DOHH2 (cell line): ENCODE measurements around the gene TTC12.

Source experiments
- H3F3A ChIP-seq: fragments of 200-600 bp; sonication (generic), shearing (Covaris generic); 2 replicates; pipeline ENCODE4 v1.6.0; 2016; ENCODE audit warnings: antibody characterized with exemption, mild to moderate bottlenecking; ENCODE audit not compliant: control insufficient read depth, insufficient read depth
- H3K27ac ChIP-seq: fragments of 200-600 bp; sonication (generic); 2 replicates; pipeline ENCODE4 v1.5.1; 2014; ENCODE audit warnings: low read depth, mild to moderate bottlenecking, low read length, moderate library complexity
- H3K27me3 ChIP-seq: fragments of 200-600 bp; sonication (generic); 2 replicates; pipeline ENCODE4 v1.6.1; 2014; ENCODE audit warnings: mild to moderate bottlenecking, low read length, mixed read lengths; ENCODE audit not compliant: control insufficient read depth
- H3K36me3 ChIP-seq: fragments of 200-600 bp; sonication (generic); 2 replicates; pipeline ENCODE4 v1.6.1; 2014; ENCODE audit warnings: mild to moderate bottlenecking, low read length, moderate library complexity, mixed read lengths; ENCODE audit not compliant: control insufficient read depth
- H3K4me1 ChIP-seq: fragments of 200-600 bp; sonication (generic); 2 replicates; pipeline ENCODE4 v1.6.1; 2014; ENCODE audit warnings: mild to moderate bottlenecking, low read length, mixed read lengths; ENCODE audit not compliant: control insufficient read depth
- H3K4me2 ChIP-seq: fragments of 200-600 bp; sonication (generic); 2 replicates; pipeline ENCODE4 v1.6.0; 2014; ENCODE audit warnings: mild to moderate bottlenecking, low read length, moderate library complexity
- H3K4me3 ChIP-seq: fragments of 200-600 bp; sonication (generic); 2 replicates; pipeline ENCODE4 v1.5.1; 2014; ENCODE audit warnings: mild to moderate bottlenecking, low read length, mixed read lengths
- H3K79me2 ChIP-seq: fragments of 200-600 bp; sonication (generic); 2 replicates; pipeline ENCODE4 v1.6.1; 2014; ENCODE audit warnings: mild to moderate bottlenecking, low read length, mixed read lengths; ENCODE audit not compliant: control insufficient read depth
- H3K9me2 ChIP-seq: fragments of 200-600 bp; sonication (generic); replicated peaks from 2 replicates; pipeline ENCODE4 v1.6.1; 2014; ENCODE audit warnings: mild to moderate bottlenecking, low read length, mixed read lengths; ENCODE audit not compliant: control insufficient read depth
- H3K9me3 ChIP-seq: fragments of 200-600 bp; sonication (generic); 2 replicates; pipeline ENCODE4 v1.6.1; 2014; ENCODE audit warnings: antibody characterized with exemption, low read length, mixed read lengths; ENCODE audit not compliant: control insufficient read depth, insufficient read depth
- H4K20me1 ChIP-seq: fragments of 200-600 bp; sonication (generic); 2 replicates; pipeline ENCODE4 v1.6.0; 2014; ENCODE audit warnings: low read depth, mild to moderate bottlenecking, antibody characterized with exemption, low read length, moderate library complexity; ENCODE audit not compliant: control insufficient read depth, insufficient read depth
- EZH2phosphoT487 ChIP-seq: fragments of 200-600 bp; sonication (generic); IDR thresholded peaks from 2 replicates; pipeline ENCODE4 v1.6.1; 2017; ENCODE audit warnings: borderline replicate concordance, mild to moderate bottlenecking, antibody characterized with exemption, low read length, moderate library complexity, mixed read lengths
- TF ChIP-seq, protein P1 (sequence below): fragments of 200-600 bp; sonication (generic); IDR thresholded peaks from one replicate; pipeline ENCODE4 v1.5.1; 2014; ENCODE audit warnings: antibody characterized with exemption, mild to moderate bottlenecking, low read depth, low read length; ENCODE audit not compliant: poor library complexity, severe bottlenecking

Gene TTC12

DNA sequence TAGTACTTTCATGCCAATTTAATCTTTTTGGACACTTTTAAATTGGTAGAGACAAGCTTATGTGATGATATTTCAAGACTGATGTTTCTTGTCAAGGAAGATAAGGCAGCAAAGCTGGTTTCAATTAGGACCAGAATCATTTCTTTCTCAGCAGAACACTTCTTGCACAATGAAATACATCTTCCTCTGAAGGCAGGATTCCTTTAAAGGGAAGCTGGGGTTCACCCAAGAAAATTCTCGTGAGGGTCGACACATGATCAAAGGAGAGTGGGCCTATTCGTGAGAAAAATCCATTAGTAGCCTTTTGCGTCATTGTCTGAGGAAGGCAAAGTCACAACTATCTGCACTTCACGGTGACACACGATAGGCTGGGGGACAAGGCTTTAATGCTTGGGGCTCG, 17.6 kb downstream of the TTC12 start:
- no peaks in the 10 kb centered on the region for H3K79me2 ChIP-seq
- no peaks in the 10 kb centered on the region for H3K4me1 ChIP-seq
- no peak overlapping the region for H3K27ac ChIP-seq
- H4K20me1 ChIP-seq: no peaks in the 10 kb centered on the region
- no peaks in the 10 kb centered on the region for H3K9me3 ChIP-seq
- H3K4me2 ChIP-seq: no peak overlapping the region
- H3K36me3 ChIP-seq: no peaks in the 10 kb centered on the region
- no peaks in the 10 kb centered on the region for H3K27me3 ChIP-seq
- TF ChIP-seq, protein P1, sequence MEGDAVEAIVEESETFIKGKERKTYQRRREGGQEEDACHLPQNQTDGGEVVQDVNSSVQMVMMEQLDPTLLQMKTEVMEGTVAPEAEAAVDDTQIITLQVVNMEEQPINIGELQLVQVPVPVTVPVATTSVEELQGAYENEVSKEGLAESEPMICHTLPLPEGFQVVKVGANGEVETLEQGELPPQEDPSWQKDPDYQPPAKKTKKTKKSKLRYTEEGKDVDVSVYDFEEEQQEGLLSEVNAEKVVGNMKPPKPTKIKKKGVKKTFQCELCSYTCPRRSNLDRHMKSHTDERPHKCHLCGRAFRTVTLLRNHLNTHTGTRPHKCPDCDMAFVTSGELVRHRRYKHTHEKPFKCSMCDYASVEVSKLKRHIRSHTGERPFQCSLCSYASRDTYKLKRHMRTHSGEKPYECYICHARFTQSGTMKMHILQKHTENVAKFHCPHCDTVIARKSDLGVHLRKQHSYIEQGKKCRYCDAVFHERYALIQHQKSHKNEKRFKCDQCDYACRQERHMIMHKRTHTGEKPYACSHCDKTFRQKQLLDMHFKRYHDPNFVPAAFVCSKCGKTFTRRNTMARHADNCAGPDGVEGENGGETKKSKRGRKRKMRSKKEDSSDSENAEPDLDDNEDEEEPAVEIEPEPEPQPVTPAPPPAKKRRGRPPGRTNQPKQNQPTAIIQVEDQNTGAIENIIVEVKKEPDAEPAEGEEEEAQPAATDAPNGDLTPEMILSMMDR: no peak
- TF ChIP-seq EZH2phosphoT487: no peak
- H3K4me3 ChIP-seq: no peak overlapping the region
- no peaks in the 10 kb centered on the region for H3F3A ChIP-seq
- no peaks in the 10 kb centered on the region for H3K9me2 ChIP-seq

DNA sequence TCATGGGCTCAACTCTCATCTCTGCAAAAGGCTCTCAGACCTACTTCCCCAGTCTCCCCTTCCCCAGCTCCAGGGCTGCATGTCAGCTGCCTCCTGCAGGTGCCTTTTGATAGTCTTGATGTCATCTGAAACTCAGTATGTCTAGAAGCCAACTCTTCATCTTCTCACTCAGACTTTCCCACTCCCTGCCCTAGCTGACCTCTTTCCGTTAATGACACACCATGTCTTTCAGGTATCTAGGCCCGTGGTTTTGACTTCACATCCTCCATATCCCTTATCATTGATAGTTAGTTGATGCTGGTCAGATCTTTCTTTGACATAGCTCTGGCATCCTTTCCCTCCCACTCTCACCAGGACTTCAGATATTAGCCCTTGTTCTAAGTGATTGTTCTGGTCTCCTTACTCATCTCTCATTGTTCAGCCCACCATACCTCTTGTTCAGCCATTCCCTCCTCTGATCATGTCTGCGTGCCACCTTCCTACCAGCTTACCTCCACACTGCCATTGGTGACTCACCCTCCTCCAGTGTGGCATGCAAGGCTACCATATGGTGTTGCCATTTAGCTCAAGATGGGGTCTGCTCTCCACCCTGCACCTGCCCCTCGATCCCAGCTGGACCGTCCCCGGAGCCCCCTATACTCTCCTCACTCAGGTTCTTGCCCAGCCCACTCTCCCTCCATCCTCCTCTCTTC, 18.4 kb downstream of the TTC12 start:
- H3K4me1 ChIP-seq: no peaks in the 10 kb centered on the region
- no peak overlapping the region for H3K4me3 ChIP-seq
- no peaks in the 10 kb centered on the region for H3F3A ChIP-seq
- no peak for TF ChIP-seq EZH2phosphoT487
- TF ChIP-seq, protein P1: no peak
- no peaks in the 10 kb centered on the region for H3K27me3 ChIP-seq
- no peaks in the 10 kb centered on the region for H3K36me3 ChIP-seq
- H3K4me2 ChIP-seq: no peak overlapping the region
- H4K20me1 ChIP-seq: no peaks in the 10 kb centered on the region
- no peaks in the 10 kb centered on the region for H3K9me2 ChIP-seq
- no peaks in the 10 kb centered on the region for H3K79me2 ChIP-seq
- no peaks in the 10 kb centered on the region for H3K9me3 ChIP-seq
- H3K27ac ChIP-seq: no peak overlapping the region

DNA sequence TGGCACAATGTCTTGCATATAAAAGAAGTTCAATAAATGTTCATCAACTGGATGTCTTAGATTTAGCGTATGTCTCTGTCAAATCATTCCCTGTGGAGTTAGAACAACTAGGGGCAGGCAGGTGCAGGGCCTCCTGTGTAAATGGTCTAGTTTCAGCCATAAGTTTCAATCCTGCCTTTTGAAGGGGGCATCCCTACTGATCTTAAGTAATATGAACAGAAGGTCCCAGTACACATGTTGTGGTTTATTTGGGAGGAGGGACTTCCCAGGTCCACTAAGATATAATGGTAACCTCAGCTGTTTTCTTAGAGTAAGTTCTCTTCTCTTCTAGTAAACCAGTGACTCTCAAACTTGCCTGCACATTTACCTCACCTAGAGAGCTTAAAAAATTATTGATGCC, 19.8 kb downstream of the TTC12 start:
- Histone ChIP-seq H3K9me3 (no peaks in the 10 kb centered on the region), H3K4me2 (no peak overlapping the region), H3K4me3 (no peak overlapping the region), H3K79me2 (no peaks in the 10 kb centered on the region), H3K36me3 (no peaks in the 10 kb centered on the region), H3K4me1 (no peaks in the 10 kb centered on the region), H3K27ac (no peak overlapping the region), H3K9me2 (no peaks in the 10 kb centered on the region), H4K20me1 (no peaks in the 10 kb centered on the region), H3K27me3 (no peaks in the 10 kb centered on the region), H3F3A (no peaks in the 10 kb centered on the region)
- TF ChIP-seq EZH2phosphoT487: no peak
- TF ChIP-seq, protein P1: no peak
